ENCODE measurements around the gene ANO6.

DNA sequence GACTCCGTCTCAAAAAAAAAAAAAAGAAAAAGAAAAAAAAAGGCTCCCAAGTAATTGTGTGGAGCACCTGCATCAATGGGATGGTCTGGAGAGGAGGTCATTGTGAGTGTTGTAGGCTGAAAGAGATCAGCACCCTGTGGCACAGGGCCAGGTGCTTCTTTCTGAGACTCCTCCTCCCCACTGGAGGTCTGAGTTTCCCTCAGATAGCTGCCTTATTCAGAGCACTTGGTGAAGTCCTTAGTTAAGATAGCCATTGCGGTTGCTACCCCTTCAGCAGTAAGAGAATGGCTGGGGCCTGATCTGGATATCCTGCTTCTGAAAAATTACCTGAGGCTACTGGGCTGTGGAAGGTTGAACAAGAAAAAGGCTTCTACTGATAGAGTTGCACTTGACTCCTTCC lies 69.8 kb downstream of the ANO6 start:
- TF ChIP-seq, protein P1, sequence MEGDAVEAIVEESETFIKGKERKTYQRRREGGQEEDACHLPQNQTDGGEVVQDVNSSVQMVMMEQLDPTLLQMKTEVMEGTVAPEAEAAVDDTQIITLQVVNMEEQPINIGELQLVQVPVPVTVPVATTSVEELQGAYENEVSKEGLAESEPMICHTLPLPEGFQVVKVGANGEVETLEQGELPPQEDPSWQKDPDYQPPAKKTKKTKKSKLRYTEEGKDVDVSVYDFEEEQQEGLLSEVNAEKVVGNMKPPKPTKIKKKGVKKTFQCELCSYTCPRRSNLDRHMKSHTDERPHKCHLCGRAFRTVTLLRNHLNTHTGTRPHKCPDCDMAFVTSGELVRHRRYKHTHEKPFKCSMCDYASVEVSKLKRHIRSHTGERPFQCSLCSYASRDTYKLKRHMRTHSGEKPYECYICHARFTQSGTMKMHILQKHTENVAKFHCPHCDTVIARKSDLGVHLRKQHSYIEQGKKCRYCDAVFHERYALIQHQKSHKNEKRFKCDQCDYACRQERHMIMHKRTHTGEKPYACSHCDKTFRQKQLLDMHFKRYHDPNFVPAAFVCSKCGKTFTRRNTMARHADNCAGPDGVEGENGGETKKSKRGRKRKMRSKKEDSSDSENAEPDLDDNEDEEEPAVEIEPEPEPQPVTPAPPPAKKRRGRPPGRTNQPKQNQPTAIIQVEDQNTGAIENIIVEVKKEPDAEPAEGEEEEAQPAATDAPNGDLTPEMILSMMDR (IDR thresholded peaks at IDR 0.05; ENCODE audit: low read depth, low read length, missing input control): no peak
- TF ChIP-seq SP1 (IDR thresholded peaks at IDR 0.05) (no peak), TAF1 (conservative IDR thresholded peaks at IDR 0.05) (no peak), YY1 (IDR thresholded peaks at IDR 0.05) (no peak)

All from liver (tissue), 3 donors.